ENCODE results near the gene LOX. TPM values are rescaled to one million over a fixed set of nuclear protein-coding genes. Genes with fewer than 3 reads are reported as not detected.

LOX gene
- total and polyA plus RNA-seq, 2 experiments from 2014 or later = 440 to 1,207 TPM

- Histone ChIP-seq H3K27ac (no peak overlapping the region), H3K4me1 (ENCODE audit: insufficient read depth) (peaks cover 19% of the 10 kb centered on the region), H3K9me3 (ENCODE audit: low read depth) (no peaks in the 10 kb centered on the region), H3K27me3 (replicated peaks; ENCODE audit: insufficient read depth) (no peaks in the 10 kb centered on the region), H3K4me2 (ENCODE audit: unreplicated experiment) (peak overlapping the region; percentile 12), H3K36me3 (ENCODE audit: low read depth) (no peaks in the 10 kb centered on the region), H3K4me3 (no peak overlapping the region), H4K20me1 (ENCODE audit: insufficient read depth) (no peaks in the 10 kb centered on the region), H3F3A (ENCODE audit: insufficient read depth) (peaks cover 11% of the 10 kb centered on the region), H3K9me2 (ENCODE audit: insufficient read depth) (no peaks in the 10 kb centered on the region), H3K79me2 (ENCODE audit: insufficient read depth) (no peaks in the 10 kb centered on the region), H2AFZ (no peak overlapping the region), H3K9ac (no peak overlapping the region)
- DNase-seq = no peak
- no peak for TF ChIP-seq EZH2 (IDR thresholded peaks at IDR 0.05; ENCODE audit: insufficient read depth, poor library complexity, severe bottlenecking)
- TF ChIP-seq EZH2phosphoT487 (IDR thresholded peaks at IDR 0.05; ENCODE audit: insufficient read depth, low read depth) = no peak
- in situ Hi-C loops (cut with MboI) = no loop called here
These were observed 21.1 kb downstream of the LOX start for GRCh38 chr5:122056913-122057312.

- in situ Hi-C loops (cut with MboI) = no loop called here
- H3K9me3 ChIP-seq (ENCODE audit: low read depth) = no peaks in the 10 kb centered on the region
- H2AFZ ChIP-seq = no peak overlapping the region
- TF ChIP-seq EZH2phosphoT487 (IDR thresholded peaks at IDR 0.05; ENCODE audit: insufficient read depth, low read depth) = no peak
- TF ChIP-seq EZH2 (IDR thresholded peaks at IDR 0.05; ENCODE audit: insufficient read depth, poor library complexity, severe bottlenecking) = no peak
- H3K9ac ChIP-seq = no peak overlapping the region
- no peak for DNase-seq
- no peaks in the 10 kb centered on the region for H4K20me1 ChIP-seq (ENCODE audit: insufficient read depth)
- H3K79me2 ChIP-seq (ENCODE audit: insufficient read depth) = no peaks in the 10 kb centered on the region
- H3K4me1 ChIP-seq (ENCODE audit: insufficient read depth) = peaks cover 19% of the 10 kb centered on the region
- H3K36me3 ChIP-seq (ENCODE audit: low read depth) = no peaks in the 10 kb centered on the region
- H3F3A ChIP-seq (ENCODE audit: insufficient read depth) = no peaks in the 10 kb centered on the region
- H3K27ac ChIP-seq = no peak overlapping the region
- H3K27me3 ChIP-seq (replicated peaks; ENCODE audit: insufficient read depth) = no peaks in the 10 kb centered on the region
- no peak overlapping the region for H3K4me3 ChIP-seq
- no peaks in the 10 kb centered on the region for H3K9me2 ChIP-seq (ENCODE audit: insufficient read depth)
- 96% methylated on average over 4 of the region's 4 CpGs for WGBS, 2 experiments (ENCODE audit: low coverage in 1 of 2, low lambda C conversion rate in 2 of 2, missing lambda C conversion rate in 2 of 2)
- H3K4me2 ChIP-seq (ENCODE audit: unreplicated experiment) = no peak overlapping the region
These were observed 23.8 kb downstream of the LOX start for GRCh38 chr5:122054266-122054665.

DNA sequence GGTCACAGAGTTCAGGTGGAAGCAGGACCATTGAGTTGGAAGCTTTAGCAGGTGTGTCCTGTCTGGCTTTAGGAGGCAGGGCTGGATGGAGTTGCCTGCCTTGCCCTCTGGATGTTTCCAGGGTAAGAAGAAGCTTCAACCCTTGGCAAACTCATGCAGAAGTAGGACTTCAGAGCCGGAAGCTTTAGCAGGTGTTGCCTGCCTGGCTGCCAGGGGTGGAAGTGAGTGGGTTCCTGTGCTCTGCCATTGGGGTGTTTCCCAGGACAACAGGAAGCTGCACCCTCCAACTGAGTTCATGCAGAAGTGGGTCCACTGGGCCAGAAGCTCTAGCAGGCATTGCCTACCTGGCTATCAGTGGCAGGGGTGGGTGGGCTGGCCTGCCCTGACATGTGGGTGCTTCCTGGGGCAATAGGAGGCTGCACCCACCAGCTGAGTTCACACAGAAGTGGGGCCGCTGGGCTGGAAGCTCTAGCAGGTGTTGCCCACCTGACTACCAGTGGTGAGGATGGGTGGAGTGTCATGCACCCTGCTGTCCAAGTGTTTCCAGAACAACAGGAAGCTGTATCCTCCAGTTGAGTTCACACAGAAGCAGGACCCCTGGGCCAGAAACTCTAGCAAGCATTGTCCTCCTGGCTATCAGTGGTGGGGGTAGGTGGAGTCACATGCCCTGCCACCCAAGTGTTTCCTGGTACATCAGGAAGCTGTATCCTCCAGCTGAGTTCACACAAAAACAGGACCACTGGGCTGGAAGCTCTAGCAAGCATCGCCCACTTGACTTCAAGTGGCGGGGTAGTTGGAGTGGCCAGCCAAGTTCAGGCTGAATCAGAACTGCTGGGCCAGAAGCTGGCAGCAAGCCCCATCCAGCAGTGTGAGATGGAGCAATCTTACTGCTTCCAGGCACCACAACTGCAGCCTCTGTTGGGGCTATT lies 24.6 kb downstream of the LOX start:
- WGBS, 2 experiments (ENCODE audit: low coverage in 1 of 2, low lambda C conversion rate in 2 of 2, missing lambda C conversion rate in 2 of 2) = 90 to 94% methylated on average over 4 of the region's 4 CpGs
- Histone ChIP-seq H3K4me2 (ENCODE audit: unreplicated experiment) (no peak overlapping the region), H3K27me3 (replicated peaks; ENCODE audit: insufficient read depth) (no peaks in the 10 kb centered on the region), H3K9me2 (ENCODE audit: insufficient read depth) (no peaks in the 10 kb centered on the region), H3F3A (ENCODE audit: insufficient read depth) (no peaks in the 10 kb centered on the region), H3K9ac (no peak overlapping the region), H2AFZ (no peak overlapping the region), H4K20me1 (ENCODE audit: insufficient read depth) (no peaks in the 10 kb centered on the region), H3K4me3 (no peak overlapping the region), H3K79me2 (ENCODE audit: insufficient read depth) (no peaks in the 10 kb centered on the region), H3K9me3 (ENCODE audit: low read depth) (no peaks in the 10 kb centered on the region), H3K27ac (no peak overlapping the region), H3K4me1 (ENCODE audit: insufficient read depth) (peaks cover 19% of the 10 kb centered on the region), H3K36me3 (ENCODE audit: low read depth) (no peaks in the 10 kb centered on the region)
- peak; percentile 58 for DNase-seq
- TF ChIP-seq EZH2phosphoT487 (IDR thresholded peaks at IDR 0.05; ENCODE audit: insufficient read depth, low read depth) (no peak), EZH2 (IDR thresholded peaks at IDR 0.05; ENCODE audit: insufficient read depth, poor library complexity, severe bottlenecking) (no peak)
- in situ Hi-C loops (cut with MboI) = no loop called here

DNA sequence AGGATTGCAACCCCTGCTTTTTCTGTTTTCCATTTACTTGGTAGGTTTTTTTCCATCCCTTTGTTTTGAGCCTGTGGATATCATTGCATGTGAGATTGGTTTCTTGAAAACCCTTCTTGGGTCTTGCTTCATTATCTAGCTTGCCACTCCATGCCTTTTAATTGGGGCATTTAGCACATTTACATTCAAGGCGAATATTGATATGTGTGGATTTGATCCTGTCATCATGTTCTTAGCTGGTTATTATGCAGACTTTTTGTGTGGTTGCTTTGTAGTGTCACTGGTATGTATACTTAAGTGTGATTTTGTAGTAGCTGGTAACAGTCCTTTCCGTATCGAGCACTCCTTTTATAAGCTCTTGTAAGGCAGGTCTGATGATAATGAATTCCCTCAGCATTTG lies 26.5 kb downstream of the LOX start:
- Histone ChIP-seq H3K4me3 (no peak overlapping the region), H3K27ac (no peak overlapping the region), H3K4me1 (ENCODE audit: insufficient read depth) (peaks cover 8% of the 10 kb centered on the region), H2AFZ (no peak overlapping the region), H3K9me3 (ENCODE audit: low read depth) (no peaks in the 10 kb centered on the region), H3K9me2 (ENCODE audit: insufficient read depth) (no peaks in the 10 kb centered on the region), H3K79me2 (ENCODE audit: insufficient read depth) (no peaks in the 10 kb centered on the region), H3K9ac (no peak overlapping the region), H3K36me3 (ENCODE audit: low read depth) (no peaks in the 10 kb centered on the region), H4K20me1 (ENCODE audit: insufficient read depth) (no peaks in the 10 kb centered on the region), H3F3A (ENCODE audit: insufficient read depth) (no peaks in the 10 kb centered on the region), H3K27me3 (replicated peaks; ENCODE audit: insufficient read depth) (no peaks in the 10 kb centered on the region), H3K4me2 (ENCODE audit: unreplicated experiment) (no peak overlapping the region)
- WGBS, 2 experiments (ENCODE audit: low coverage in 1 of 2, low lambda C conversion rate in 2 of 2, missing lambda C conversion rate in 2 of 2) = 98 to 99% methylated on average over 3 of the region's 3 CpGs
- in situ Hi-C loops (cut with MboI) = no loop called here
- TF ChIP-seq EZH2 (IDR thresholded peaks at IDR 0.05; ENCODE audit: insufficient read depth, poor library complexity, severe bottlenecking) (no peak), EZH2phosphoT487 (IDR thresholded peaks at IDR 0.05; ENCODE audit: insufficient read depth, low read depth) (no peak)
- DNase-seq = no peak

Measured in GM23248 (cell line).